ENCODE measurements around the gene PDE1C.

GRCh38 chr7:31962246-31962645 is 108.0 kb downstream of the PDE1C start:
- TF ChIP-seq CTCF (IDR thresholded peaks at IDR 0.05) = no peak
- no peak for TF ChIP-seq POLR2A (IDR thresholded peaks at IDR 0.05)
